ENCODE measurements around the gene SMARCD2.

GRCh38 chr17:63819585-63820537, 22.6 kb downstream of the SMARCD2 start:
- TF ChIP-seq CTCF (conservative IDR thresholded peaks at IDR 0.05; ENCODE audit: low read length), result no peak
- TF ChIP-seq EZH2phosphoT487 (IDR thresholded peaks at IDR 0.05; ENCODE audit: borderline replicate concordance, low read depth, low read length), result no peak

Data from OCI-LY7 (cell line).